GM18909 (cell line): ENCODE measurements around the gene MAPK8IP3.
A peak's percentile ranks its signal among the peaks of the same experiment; 100 is the strongest.

Experiments used
- ATAC-seq: cut with Tn5 transposase; IDR thresholded peaks from one replicate; pipeline ENCODE4 v1.9.1; 2021; ENCODE audit warnings: mild to moderate bottlenecking; ENCODE audit not compliant: unreplicated experiment, poor library complexity

MAPK8IP3 gene

DNA sequence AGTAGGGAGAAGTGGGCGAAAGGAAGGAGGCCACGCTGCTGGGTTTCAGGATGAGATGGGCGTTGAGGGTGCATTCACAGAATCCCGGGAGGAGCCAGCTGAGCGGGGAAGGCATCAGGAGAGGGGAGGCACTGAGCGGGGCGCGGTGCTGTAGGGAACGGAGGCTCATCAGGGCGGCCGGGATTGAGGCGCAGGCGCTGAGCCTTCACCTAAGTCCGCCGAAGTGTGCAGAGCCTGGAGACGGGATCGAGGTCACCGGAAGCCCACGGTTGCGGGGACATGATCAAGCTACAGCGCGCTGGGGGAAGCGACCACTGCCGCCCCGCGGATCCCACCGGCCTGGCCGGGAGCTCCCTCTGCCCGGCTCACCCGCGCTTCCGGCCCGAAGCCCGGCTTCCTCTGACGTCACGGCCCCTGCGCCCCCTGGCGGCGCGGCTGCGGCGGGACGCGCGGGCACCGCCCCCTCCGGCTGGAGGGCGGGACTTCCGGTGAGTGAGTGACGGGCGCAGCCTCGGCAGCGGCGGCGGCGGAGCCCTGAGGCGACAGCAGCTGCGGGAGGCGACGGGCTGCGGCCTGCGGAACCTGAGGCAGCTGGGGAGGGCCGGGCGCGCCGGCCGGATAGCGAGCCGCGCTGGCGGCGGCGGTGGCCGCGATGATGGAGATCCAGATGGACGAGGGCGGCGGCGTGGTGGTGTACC, at the start of gene MAPK8IP3:
TSS of gene MAPK8IP3 (plus strand) at position 508 of the 698 bp plus-strand sequence. CDS start at position 653, 145 bp downstream.
- ATAC-seq, result peak; percentile 87

DNA sequence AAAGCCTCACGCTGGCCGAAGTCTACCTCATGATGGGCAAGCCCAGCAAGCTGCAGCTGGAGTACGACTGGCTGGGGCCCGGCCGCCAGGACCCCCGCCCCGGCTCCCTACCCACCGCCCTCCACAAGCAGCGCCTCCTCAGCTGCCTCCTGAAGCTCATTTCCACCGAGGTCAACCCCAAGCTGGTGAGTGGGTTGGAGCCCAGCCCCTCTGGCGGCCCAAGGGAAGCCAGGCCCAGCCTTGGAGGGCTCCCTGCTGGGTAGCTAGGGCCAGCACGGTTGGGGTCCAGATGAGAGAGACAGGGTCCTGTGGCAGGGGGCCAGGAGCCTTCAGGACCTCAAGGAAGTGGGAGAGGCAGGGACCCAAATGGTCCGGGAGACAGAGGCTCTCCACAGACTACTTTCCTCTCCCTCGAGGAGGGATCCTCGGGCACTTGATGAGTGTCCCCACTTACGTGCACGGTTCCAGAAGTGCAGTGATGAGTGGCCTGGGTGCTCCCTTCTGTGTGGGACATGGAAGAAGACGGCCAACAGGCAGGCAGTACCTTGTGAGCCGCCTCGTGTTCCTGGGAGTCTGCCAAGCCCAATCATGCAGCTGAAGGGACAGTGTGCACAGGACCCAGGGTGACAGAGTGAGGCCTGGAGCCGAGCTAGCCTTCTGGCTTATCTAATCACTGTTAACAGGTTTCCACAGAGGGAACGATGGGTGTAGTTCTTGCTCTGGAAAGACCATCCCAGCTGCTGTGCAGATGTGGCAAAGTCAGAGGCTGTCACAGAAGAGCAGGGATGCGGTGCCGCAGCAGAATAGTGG, 49.0 kb upstream of the MAPK8IP3 start:
- ATAC-seq, result no peak

GRCh38 chr16:1657841-1658240, 48.2 kb upstream of the MAPK8IP3 start:
- ATAC-seq, result no peak

GRCh38 chr16:1659031-1659430, 47.0 kb upstream of the MAPK8IP3 start:
- ATAC-seq, result no peak

DNA sequence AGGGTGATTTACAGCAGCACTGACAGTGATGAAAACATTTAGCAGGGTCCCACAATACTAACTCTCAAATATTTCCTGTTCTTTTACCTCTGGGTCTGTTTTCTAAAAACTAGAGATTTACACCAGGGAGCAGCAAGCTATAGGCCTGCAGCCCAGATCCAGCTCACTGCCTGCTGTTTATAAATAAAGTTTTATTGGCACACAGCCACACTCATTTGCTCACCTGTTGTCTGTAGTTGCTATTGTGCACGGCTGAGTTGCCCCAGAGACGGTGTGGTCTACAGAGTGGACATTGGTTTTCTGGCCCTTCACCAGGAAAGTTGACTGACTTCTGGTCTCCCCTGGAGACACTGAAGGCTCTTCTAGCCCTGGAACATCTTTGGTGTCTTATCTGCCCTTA, 44.2 kb upstream of the MAPK8IP3 start:
- ATAC-seq, result no peak

- ATAC-seq, result no peak
Measured at GRCh38 chr16:1662543-1662942, 43.5 kb upstream of the MAPK8IP3 start.

- ATAC-seq, result no peak
Measured at GRCh38 chr16:1665829-1666228, 40.2 kb upstream of the MAPK8IP3 start.

DNA sequence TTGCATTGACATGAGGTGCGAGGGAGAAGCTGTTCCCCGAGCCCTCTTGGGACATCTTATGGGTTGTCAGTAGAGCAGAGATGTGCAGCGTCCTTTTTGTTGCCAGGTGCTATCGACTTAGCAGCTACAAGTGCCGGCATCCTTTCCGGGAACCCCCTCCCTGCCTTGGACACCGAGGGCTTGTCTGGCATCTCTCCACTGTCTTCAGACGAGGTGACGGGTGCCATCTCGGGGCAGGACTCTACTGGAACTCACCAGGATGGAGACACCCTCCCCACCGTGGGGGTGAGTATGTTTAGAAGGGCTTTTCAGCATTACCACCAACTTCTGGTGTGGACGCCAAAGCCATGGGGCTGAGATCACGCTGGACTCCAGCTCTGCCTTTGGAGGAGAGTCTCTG, 39.7 kb upstream of the MAPK8IP3 start:
- ATAC-seq, result no peak

GRCh38 chr16:1667271-1667670, 38.7 kb upstream of the MAPK8IP3 start:
- ATAC-seq, result no peak

DNA sequence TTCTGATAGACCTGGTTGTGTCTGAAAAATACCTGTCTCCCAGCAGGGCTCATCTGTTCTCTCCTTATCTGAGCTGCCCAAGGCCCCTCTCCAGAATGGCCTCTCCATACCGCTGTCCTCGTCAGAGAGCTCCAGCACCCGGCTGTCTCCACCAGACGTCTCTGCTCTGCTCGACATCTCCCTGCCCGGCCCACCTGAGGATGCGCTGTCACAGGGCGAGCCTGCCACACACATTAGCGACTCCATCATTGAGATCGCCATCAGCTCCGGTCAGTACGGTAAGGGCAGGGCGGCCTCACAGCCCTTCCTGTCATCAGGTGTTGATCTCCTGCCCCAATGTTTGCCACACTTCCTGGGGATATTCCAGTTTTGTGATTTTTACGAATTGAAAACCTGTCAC, 38.1 kb upstream of the MAPK8IP3 start:
- ATAC-seq, result no peak

DNA sequence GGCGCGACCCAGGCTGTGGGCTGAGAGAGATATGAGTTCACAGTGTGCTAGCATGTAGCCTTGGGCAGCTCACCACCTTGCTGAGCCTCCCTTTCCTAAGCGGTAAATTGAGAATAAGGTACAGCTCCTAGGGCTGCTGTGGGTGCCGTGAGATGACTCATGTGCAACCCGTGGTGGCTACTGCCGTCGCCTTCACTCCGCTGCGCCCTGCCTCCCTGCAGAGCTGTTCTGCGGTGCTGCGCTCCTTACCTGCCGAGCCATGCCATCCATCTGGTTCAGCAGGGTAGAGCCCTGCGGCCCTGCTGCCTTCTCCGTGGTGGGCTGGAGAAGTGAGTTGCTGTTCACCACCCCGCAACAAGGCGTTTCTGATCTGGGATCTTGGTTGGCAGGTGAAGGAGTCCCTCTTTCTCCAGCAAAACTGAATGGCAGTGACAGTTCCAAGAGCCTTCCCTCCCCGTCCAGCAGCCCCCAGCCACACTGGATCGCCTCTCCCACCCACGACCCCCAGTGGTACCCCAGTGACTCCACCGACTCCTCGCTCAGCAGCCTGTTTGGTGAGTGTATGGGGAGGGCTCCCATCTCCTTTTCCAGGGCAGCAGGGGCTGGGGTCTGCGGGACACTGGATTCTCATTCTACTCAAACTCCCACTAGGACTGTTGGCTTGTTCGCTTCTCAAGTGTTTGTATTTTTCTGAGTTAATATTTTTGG, 37.2 kb upstream of the MAPK8IP3 start:
- ATAC-seq, result no peak

DNA sequence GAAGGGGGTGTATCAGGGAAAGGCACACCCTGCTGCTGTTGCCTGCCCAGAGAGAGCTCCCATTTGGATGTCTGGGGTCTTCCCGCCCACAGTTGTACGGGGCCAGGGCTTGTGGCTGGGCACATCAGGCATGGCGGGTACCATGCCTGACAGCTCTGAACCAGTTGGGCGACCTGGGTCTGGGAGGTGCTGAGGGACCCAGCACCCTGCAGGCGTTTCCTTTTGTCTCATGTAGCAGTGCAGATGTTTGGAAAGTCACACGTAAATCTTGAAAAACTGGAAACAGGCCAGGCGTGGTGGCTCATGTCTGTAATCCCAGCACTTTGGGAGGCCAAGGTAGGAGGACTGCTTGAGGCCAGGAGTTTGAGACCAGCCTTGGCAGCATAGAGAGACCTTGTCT, 36.3 kb upstream of the MAPK8IP3 start:
- no peak for ATAC-seq

GRCh38 chr16:1670371-1670770, 35.6 kb upstream of the MAPK8IP3 start:
- ATAC-seq, result no peak

- ATAC-seq, result no peak
Measured at GRCh38 chr16:1670866-1671265, 35.1 kb upstream of the MAPK8IP3 start.

DNA sequence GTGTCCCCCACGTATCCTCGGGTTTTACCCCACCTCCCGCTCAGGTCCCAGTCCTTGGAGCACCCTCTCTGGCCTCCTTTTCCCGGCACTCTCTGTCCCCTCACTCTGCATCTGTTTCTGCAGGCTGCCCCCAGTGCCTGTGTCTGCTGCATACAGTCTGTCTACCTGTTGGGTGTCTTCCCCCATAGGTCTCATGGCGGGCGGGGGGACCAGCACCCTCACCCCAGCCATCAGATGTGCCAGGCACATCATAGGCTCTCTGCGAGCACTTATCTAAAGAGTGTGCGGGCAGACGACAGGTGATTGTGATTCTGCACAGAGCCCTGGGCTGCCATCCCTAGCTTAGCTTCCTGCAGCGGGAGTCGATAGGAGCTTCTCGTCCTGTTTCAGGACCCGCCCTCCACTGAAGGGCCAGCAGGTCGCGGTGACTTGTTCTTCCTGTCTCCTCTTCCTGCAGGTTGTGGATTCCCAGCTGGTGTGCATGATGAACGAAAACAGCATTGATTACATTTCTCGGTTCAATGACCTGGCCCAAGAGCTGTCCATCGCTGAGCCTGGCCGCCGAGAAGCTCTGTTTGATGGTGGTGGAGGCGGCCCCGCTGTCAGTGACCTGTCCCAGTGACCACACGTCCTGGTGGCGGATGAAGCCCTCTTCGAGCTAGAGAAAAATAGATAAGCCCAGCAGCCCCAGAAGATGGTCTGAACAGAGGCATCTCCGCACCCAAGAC, 32.4 kb upstream of the MAPK8IP3 start:
- ATAC-seq, result no peak

DNA sequence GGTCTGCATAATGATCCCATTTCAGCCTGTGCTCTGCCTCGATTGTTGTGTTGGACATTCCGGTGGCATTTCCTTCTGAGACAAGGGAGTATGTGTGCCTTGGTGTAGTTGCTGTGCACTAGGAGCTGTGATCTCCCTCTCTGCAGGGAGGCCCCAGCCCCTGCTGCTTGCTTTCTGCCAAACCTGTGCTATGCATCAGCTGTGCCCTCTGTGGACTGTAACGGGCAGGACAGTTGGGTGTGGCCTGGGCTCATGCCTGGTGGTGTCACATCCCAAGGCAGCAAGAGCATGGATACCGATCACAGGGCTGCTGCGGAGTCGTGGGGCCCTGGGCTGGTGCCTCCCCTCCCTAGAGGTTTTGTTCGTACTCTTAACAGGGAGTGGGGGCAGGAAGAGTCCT, 31.7 kb upstream of the MAPK8IP3 start:
- no peak for ATAC-seq

GRCh38 chr16:1674751-1675664, 31.0 kb upstream of the MAPK8IP3 start:
- no peak for ATAC-seq

GRCh38 chr16:1676661-1677060, 29.3 kb upstream of the MAPK8IP3 start:
- ATAC-seq, result no peak

GRCh38 chr16:1677339-1677738, 28.7 kb upstream of the MAPK8IP3 start:
- no peak for ATAC-seq
